ENCODE data around the gene KCNN1.
"Not testable (repeated sequence)": the region's sequence is repeated elsewhere in the genome, so short reads cannot be mapped to it uniquely, and the experiment has no call there.

The KCNN1 gene

DNA sequence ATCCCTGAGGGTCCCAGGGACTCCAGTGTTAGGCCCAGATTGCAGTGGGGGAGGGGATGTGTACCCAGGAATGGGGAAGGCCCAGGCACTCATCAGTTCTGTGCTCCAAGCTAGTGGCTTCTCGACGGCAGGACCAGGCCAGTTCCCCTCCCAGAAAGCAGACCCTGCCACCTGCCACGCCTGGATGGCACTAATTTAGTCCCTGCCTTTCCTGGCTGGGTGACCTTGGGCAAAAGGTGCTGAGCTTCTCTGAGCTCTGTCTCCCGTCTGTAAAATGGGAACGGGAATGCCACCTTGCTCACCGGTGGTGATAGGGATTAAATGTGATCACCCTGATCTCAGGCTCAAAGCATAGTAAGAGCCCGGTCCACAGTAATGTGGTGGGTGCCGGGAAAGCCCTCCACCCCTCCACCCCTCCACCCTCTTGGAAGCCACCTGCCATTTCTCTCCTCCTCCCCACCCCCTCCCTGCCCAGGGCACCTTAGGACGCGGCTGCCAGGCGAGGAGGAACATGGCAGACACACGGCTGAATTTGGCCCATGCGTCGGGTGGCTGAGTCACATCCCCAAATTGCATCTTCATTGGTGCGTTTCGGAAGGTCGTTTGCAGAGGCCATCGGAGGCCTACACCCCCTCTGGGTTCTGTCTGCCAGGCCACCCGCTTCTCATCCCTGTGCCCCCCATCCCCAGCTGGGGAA is 2.3 kb downstream of the KCNN1 start:
- DNase-seq (ENCODE audit: low read depth), result no peak

- no peak for DNase-seq (ENCODE audit: low read depth)
These were observed 5.3 kb downstream of the KCNN1 start for GRCh38 chr19:17972230-17972629.

- DNase-seq (ENCODE audit: low read depth), result no peak
These were observed 6.9 kb downstream of the KCNN1 start for GRCh38 chr19:17973759-17974158.

- no peak for DNase-seq (ENCODE audit: low read depth)
These were observed 7.6 kb downstream of the KCNN1 start for GRCh38 chr19:17974551-17974950.

DNA sequence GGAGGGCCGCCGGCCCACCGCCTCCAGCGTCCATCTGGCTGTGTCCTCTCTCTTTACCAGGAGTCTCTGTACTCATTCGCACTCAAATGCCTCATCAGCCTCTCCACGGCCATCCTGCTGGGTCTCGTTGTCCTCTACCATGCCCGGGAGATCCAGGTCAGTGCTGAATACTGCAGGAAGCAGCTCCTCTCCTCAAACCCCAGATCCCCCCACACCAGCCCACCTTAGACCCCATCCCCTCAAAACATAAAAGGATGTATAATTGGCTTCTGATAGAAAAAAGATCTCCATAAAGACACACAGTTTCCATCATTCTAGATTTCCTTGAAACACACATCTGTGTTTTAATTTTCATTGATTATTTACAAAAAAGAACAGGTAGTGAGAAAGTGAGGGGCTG is 8.1 kb downstream of the KCNN1 start:
- DNase-seq (ENCODE audit: low read depth), result no peak

DNA sequence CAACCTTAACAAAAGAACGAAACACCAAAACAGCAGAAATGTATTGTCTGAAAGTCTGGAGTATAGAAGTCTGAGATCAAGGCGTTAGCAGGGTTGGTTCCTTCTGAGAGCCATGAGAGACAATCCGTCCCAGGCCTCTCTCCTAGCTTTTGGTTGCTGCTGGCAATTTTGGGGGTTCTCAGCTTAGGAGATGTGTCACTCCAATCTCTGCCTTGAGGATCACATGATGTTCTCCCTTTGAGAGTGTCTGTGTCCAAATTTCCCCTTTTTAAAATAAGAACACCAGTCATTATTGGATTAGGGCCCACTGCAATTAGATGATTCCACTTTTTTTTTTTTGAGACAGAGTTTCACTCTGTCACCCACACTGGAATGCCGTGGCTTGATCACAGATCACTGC is 10.1 kb downstream of the KCNN1 start:
- DNase-seq (ENCODE audit: low read depth), result no peak

DNA sequence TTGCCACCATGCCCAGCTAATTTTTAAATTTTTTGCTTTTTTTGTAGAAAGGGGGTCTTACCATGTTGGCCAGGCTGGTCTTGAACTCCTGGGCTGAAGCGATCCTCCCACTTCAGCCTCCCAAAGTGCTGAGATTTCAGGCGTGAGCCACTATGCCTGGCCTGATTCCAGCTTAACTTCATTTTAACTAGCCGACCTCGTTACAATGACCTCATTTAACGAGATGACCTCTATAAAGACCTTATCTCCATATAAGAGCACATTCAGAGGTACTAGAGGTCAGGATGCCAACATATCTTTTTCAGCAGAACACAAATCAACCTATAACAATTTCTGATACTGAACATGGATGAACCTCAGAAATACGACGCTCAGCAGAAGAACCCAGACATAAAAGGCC is 10.6 kb downstream of the KCNN1 start:
- DNase-seq (ENCODE audit: low read depth), result no peak

DNA sequence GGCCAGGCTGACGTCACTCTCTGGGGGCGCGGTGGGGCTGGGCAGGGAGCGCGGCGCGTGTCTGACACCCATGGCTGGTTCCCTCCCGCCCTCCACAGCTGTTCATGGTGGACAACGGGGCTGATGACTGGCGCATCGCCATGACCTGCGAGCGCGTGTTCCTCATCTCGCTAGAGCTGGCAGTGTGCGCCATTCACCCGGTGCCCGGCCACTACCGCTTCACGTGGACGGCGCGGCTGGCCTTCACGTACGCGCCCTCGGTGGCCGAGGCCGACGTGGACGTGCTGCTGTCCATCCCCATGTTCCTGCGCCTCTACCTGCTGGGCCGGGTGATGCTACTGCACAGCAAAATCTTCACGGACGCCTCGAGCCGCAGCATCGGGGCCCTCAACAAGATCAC is 14.7 kb downstream of the KCNN1 start:
- no peak for DNase-seq (ENCODE audit: low read depth)

GRCh38 chr19:17982430-17982829 is 15.5 kb downstream of the KCNN1 start:
- no peak for DNase-seq (ENCODE audit: low read depth)

GRCh38 chr19:17985037-17985818 is 18.3 kb downstream of the KCNN1 start:
- no peak for DNase-seq (ENCODE audit: low read depth)

GRCh38 chr19:17986569-17986968 is 19.7 kb downstream of the KCNN1 start:
- not testable (repeated sequence) for DNase-seq (ENCODE audit: low read depth)

DNA sequence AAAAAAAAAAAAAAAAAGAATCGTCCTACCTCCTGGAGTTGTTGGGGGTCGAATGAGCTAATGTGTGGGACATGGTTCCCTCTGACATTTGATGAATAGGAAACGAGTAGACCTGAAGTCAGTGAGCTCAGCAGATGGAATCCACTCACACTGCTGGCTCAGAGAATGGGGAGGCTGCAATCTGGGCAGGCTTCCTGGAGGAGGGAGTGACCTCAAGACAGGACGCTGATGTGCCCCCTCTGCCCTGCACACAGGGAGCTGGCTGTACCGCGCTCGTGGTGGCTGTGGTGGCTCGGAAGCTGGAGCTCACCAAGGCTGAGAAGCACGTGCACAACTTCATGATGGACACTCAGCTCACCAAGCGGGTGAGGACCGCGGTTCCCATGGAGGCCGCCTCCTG is 21.3 kb downstream of the KCNN1 start:
- DNase-seq (ENCODE audit: low read depth), result no peak

- no peak for DNase-seq (ENCODE audit: low read depth)
These were observed 22.7 kb downstream of the KCNN1 start for GRCh38 chr19:17989425-17990094.

DNA sequence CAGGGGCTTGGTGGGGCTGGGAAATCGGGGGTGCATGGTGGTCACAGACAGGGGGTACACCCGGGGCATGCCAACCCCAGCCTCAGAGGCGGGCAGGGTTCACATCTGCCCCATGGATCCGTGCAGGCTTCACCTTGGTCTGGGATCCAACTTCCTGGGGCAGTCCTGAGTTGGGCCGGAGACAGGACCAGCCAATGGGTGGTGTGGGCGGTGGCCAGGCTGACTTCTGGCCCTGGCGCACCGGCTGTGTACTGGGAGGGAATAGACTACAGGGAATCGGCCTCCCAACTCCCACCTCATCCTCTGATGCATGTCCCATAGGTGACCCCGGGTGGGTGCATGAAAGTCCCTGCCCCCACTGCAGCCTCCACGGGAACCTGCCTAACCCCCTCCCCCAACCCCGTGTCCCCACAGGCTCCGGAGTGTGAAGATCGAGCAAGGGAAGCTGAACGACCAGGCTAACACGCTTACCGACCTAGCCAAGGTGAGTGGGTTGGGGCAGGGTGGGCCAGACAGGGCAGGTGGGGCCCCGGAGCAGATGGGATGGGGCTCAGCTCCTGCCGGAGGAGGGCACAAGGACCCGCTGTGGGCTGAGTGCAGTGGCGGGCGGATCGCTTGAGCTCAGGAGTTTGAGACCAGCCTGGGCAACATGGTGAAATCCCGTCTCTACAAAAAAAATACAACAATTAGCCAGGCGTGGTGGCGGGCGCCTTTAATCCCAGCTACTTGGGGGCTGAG is 26.3 kb downstream of the KCNN1 start:
- no peak for DNase-seq (ENCODE audit: low read depth)

- DNase-seq (ENCODE audit: low read depth), result peak; percentile 79
These were observed 30.0 kb downstream of the KCNN1 start for GRCh38 chr19:17996826-17997316.

DNA sequence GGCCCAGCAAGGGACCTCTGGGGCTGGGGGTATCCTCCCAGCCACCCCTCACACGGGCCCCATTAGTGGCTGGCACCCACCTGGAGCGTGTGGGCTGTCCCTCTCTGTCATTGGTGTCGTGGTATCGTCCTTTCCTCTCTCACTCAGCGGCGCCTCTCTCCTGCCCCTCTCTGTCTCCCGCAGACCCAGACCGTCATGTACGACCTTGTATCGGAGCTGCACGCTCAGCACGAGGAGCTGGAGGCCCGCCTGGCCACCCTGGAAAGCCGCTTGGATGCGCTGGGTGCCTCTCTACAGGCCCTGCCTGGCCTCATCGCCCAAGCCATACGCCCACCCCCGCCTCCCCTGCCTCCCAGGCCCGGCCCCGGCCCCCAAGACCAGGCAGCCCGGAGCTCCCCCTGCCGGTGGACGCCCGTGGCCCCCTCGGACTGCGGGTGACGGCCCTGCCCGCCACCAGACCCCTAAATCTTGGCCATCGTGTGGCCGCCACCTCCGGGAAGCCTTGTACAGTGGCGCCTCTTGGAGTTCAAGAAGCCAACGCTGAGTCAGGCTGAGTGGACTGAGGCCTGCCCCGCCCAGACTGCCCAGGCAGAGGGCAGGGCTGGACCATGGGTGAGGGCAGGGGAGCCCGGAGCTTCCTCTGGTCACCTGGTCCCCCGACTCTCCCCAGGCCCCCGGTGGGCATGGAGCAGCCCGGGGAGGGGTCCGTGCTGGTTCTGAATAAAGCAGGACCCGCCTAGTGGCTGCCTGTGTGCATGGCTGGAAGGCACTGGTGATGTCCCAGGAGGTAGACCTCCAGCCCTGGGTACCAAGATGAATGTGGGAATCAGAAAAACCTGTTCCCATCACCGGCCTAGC is 31.3 kb downstream of the KCNN1 start:
- DNase-seq (ENCODE audit: low read depth), result no peak

- no peak for DNase-seq (ENCODE audit: low read depth)
These were observed 31.9 kb downstream of the KCNN1 start for GRCh38 chr19:17998827-17999150.

DNA sequence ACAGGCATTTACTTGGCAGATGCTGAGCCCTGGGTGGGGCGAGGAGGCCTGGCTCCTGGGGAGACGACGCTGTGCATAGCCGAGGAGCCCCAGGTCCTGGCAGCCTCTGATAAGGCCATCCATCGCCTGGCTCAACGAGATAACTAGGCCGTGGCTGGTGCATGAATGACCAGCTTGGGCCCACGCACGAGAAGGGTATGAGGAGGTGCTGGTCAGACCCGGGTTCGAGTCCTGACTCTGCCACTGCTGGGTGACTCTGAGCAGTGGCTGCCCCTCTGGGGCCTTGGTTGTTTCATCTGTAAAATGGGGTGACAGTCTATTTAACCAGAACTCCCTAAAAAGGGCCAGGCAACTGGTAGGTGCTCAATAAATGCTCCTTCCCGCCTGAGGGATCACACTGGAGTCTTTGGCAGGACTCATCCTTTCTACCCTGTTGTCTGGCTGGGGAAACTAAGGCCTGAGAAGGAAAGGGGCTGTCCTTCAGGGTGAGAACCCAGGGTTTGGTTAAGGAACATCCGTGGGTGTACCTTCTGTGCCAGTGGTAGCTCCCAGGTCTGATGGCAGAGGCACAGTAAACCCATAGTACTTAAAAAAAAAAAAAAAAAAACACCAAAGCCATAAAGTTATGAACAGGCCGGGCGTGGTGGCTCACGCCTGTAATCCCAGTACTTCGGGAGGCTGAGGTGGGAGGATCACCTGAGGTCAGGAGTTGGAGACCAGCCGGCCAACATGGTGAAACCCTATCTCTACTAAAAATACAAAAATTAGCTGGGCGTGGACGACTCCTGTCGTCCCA is 33.0 kb downstream of the KCNN1 start:
- no peak for DNase-seq (ENCODE audit: low read depth)

- DNase-seq (ENCODE audit: low read depth), result no peak
These were observed 33.6 kb downstream of the KCNN1 start for GRCh38 chr19:18000480-18000914.

Data from activated T-helper 1 cell treated with Interleukin-2 at 50 U/mL for 16 hours (primary cell).